Measurements from ENCODE around the gene DNALI1.
"Not testable (repeated sequence)": the region's sequence is repeated elsewhere in the genome, so short reads cannot be mapped to it uniquely, and the experiment has no call there.

The DNALI1 gene

GRCh38 chr1:37553927-37554808 lies 2.6 kb upstream of the DNALI1 start, which contains the start of gene SNIP1:
SNIP1 (minus strand) TSS chr1:37554293; CDS start chr1:37554229, 64 bp downstream.
- peak; percentile 85 to 87 (median 86) for DNase-seq (ENCODE audit: low read depth in 3 of 3)

- DNase-seq (ENCODE audit: low read depth in 3 of 3), result no peak
These were observed 662 bp downstream of the DNALI1 start for GRCh38 chr1:37557402-37557801.

- DNase-seq (ENCODE audit: low read depth in 3 of 3), result no peak
These were observed 1.7 kb downstream of the DNALI1 start for GRCh38 chr1:37558411-37558810.

GRCh38 chr1:37559080-37559479 lies 2.3 kb downstream of the DNALI1 start:
- no peak for DNase-seq (ENCODE audit: low read depth in 3 of 3)

GRCh38 chr1:37559957-37560379 lies 3.2 kb downstream of the DNALI1 start:
- not testable (repeated sequence) for DNase-seq (ENCODE audit: low read depth in 3 of 3)

- no peak for DNase-seq (ENCODE audit: low read depth in 3 of 3)
These were observed 3.8 kb downstream of the DNALI1 start for GRCh38 chr1:37560401-37561132.

GRCh38 chr1:37561133-37562132 lies 4.7 kb downstream of the DNALI1 start:
- DNase-seq (ENCODE audit: low read depth in 3 of 3), result peak in 2 of 3 experiments; percentile 8 to 29

- DNase-seq (ENCODE audit: low read depth in 3 of 3), result no peak
These were observed 6.2 kb downstream of the DNALI1 start for GRCh38 chr1:37562984-37563383.

- no peak for DNase-seq (ENCODE audit: low read depth in 3 of 3)
These were observed 8.2 kb downstream of the DNALI1 start for GRCh38 chr1:37564892-37565291.

GRCh38 chr1:37567023-37567422 lies 10.3 kb downstream of the DNALI1 start:
- no peak for DNase-seq (ENCODE audit: low read depth in 3 of 3)

GRCh38 chr1:37570528-37571334 lies 14.0 kb downstream of the DNALI1 start:
- no peak for DNase-seq (ENCODE audit: low read depth in 3 of 3)

- DNase-seq (ENCODE audit: low read depth in 3 of 3), result no peak
These were observed 18.2 kb downstream of the DNALI1 start for GRCh38 chr1:37574834-37575480.

- no peak for DNase-seq (ENCODE audit: low read depth in 3 of 3)
These were observed 19.0 kb downstream of the DNALI1 start for GRCh38 chr1:37575692-37576091.

- not testable (repeated sequence) for DNase-seq (ENCODE audit: low read depth in 3 of 3)
These were observed 27.8 kb downstream of the DNALI1 start for GRCh38 chr1:37584544-37584943.

- DNase-seq (ENCODE audit: low read depth in 3 of 3), result no peak
These were observed 32.2 kb downstream of the DNALI1 start for GRCh38 chr1:37588939-37589338.

- no peak for DNase-seq (ENCODE audit: low read depth in 3 of 3)
These were observed 37.0 kb downstream of the DNALI1 start for GRCh38 chr1:37593726-37594125.

- DNase-seq (ENCODE audit: low read depth in 3 of 3), result peak; percentile 94 to 97 (median 97)
These were observed 38.9 kb downstream of the DNALI1 start, which contains the start of gene GNL2 for GRCh38 chr1:37595440-37596181. GNL2 (minus strand) TSS chr1:37595937; CDS start chr1:37595822, 115 bp downstream.

GRCh38 chr1:37596182-37596667 lies 39.5 kb downstream of the DNALI1 start:
- no peak for DNase-seq (ENCODE audit: low read depth in 3 of 3)

GRCh38 chr1:37599940-37600339 lies 43.2 kb downstream of the DNALI1 start:
- no peak for DNase-seq (ENCODE audit: low read depth in 3 of 3)

All from stimulated activated CD4-positive, alpha-beta T cell treated with anti-CD3 and anti-CD28 coated beads, TNF-alpha, amount 100 ng/mL, for 24 hours (primary cell).